ENCODE measurements around the gene CRAT. TPM values are rescaled to one million over a fixed set of nuclear protein-coding genes. Genes with fewer than 3 reads are reported as not detected.
"Not testable (repeated sequence)": the region's sequence is repeated elsewhere in the genome, so short reads cannot be mapped to it uniquely, and the experiment has no call there.

The CRAT gene
- total RNA-seq, 3 donors from 2014 or later: 3.4 to 5.2 (median 5.2) TPM

GRCh38 chr9:129130271-129130670 is 19.7 kb upstream of the CRAT start:
- not testable (repeated sequence) for H3K27me3 Mint-ChIP-seq (ENCODE audit: low read depth); H3K9me3 Mint-ChIP-seq; DNase-seq; H3K4me3 Mint-ChIP-seq; ATAC-seq; H3K4me1 Mint-ChIP-seq (ENCODE audit: low read depth)
- H3K36me3 Mint-ChIP-seq (ENCODE audit: insufficient read depth): peaks cover 23% of the 10 kb centered on the region

- Mint-ChIP-seq H3K36me3 (ENCODE audit: insufficient read depth) (peaks cover 24% of the 10 kb centered on the region), H3K27me3 (ENCODE audit: low read depth) (no peaks in the 10 kb centered on the region), H3K4me3 (no peak overlapping the region), H3K9me3 (no peaks in the 10 kb centered on the region), H3K4me1 (ENCODE audit: low read depth) (peaks cover 6% of the 10 kb centered on the region)
- ATAC-seq: no peak
- DNase-seq: no peak
These were observed 18.1 kb upstream of the CRAT start for GRCh38 chr9:129128689-129129088.

- no peak for ATAC-seq
- DNase-seq: no peak
- Mint-ChIP-seq H3K4me1 (ENCODE audit: low read depth) (peaks cover 5% of the 10 kb centered on the region), H3K27me3 (ENCODE audit: low read depth) (no peaks in the 10 kb centered on the region), H3K9me3 (no peaks in the 10 kb centered on the region), H3K36me3 (ENCODE audit: insufficient read depth) (peaks cover 25% of the 10 kb centered on the region), H3K4me3 (no peak overlapping the region)
These were observed 16.4 kb upstream of the CRAT start for GRCh38 chr9:129126749-129127618.

GRCh38 chr9:129125478-129125877 is 14.9 kb upstream of the CRAT start:
- H3K36me3 Mint-ChIP-seq (ENCODE audit: insufficient read depth): peaks cover 30% of the 10 kb centered on the region
- H3K4me1 Mint-ChIP-seq (ENCODE audit: low read depth): no peaks in the 10 kb centered on the region
- DNase-seq (no peak), ATAC-seq (no peak)
- no peaks in the 10 kb centered on the region for H3K27me3 Mint-ChIP-seq (ENCODE audit: low read depth)
- H3K4me3 Mint-ChIP-seq: no peak overlapping the region
- H3K9me3 Mint-ChIP-seq: no peaks in the 10 kb centered on the region

- peaks cover 31% of the 10 kb centered on the region for H3K36me3 Mint-ChIP-seq (ENCODE audit: insufficient read depth)
- H3K4me3 Mint-ChIP-seq: no peak overlapping the region
- no peaks in the 10 kb centered on the region for H3K4me1 Mint-ChIP-seq (ENCODE audit: low read depth)
- DNase-seq (no peak), ATAC-seq (no peak)
- H3K27me3 Mint-ChIP-seq (ENCODE audit: low read depth): no peaks in the 10 kb centered on the region
- H3K9me3 Mint-ChIP-seq: no peaks in the 10 kb centered on the region
These were observed 14.0 kb upstream of the CRAT start for GRCh38 chr9:129124506-129125069.

- not testable (repeated sequence) for H3K4me3 Mint-ChIP-seq; H3K27me3 Mint-ChIP-seq (ENCODE audit: low read depth); ATAC-seq; DNase-seq; H3K4me1 Mint-ChIP-seq (ENCODE audit: low read depth); H3K9me3 Mint-ChIP-seq
- H3K36me3 Mint-ChIP-seq (ENCODE audit: insufficient read depth): peaks cover 29% of the 10 kb centered on the region
These were observed 12.4 kb upstream of the CRAT start for GRCh38 chr9:129122976-129123375.

- Mint-ChIP-seq H3K4me3 (no peak overlapping the region), H3K9me3 (no peaks in the 10 kb centered on the region), H3K4me1 (ENCODE audit: low read depth) (no peaks in the 10 kb centered on the region), H3K27me3 (ENCODE audit: low read depth) (no peaks in the 10 kb centered on the region), H3K36me3 (ENCODE audit: insufficient read depth) (peaks cover 22% of the 10 kb centered on the region)
- no peak for DNase-seq
- ATAC-seq: no peak
These were observed 11.5 kb upstream of the CRAT start for GRCh38 chr9:129122133-129122532.

- Mint-ChIP-seq H3K4me3 (no peak overlapping the region), H3K4me1 (ENCODE audit: low read depth) (no peaks in the 10 kb centered on the region), H3K27me3 (ENCODE audit: low read depth) (no peaks in the 10 kb centered on the region), H3K36me3 (ENCODE audit: insufficient read depth) (peaks cover 22% of the 10 kb centered on the region), H3K9me3 (no peaks in the 10 kb centered on the region)
- no peak for ATAC-seq
- DNase-seq: no peak
These were observed 10.9 kb upstream of the CRAT start for GRCh38 chr9:129121483-129121882.

- H3K27me3 Mint-ChIP-seq (ENCODE audit: low read depth): no peaks in the 10 kb centered on the region
- DNase-seq (no peak), ATAC-seq (no peak)
- H3K9me3 Mint-ChIP-seq: no peaks in the 10 kb centered on the region
- no peak overlapping the region for H3K4me3 Mint-ChIP-seq
- peaks cover 17% of the 10 kb centered on the region for H3K36me3 Mint-ChIP-seq (ENCODE audit: insufficient read depth)
- H3K4me1 Mint-ChIP-seq (ENCODE audit: low read depth): peaks cover 11% of the 10 kb centered on the region
These were observed 8.2 kb upstream of the CRAT start for GRCh38 chr9:129118799-129119198.

GRCh38 chr9:129113645-129114304 is 3.2 kb upstream of the CRAT start:
- ATAC-seq (no peak), DNase-seq (no peak)
- no peak overlapping the region for H3K4me3 Mint-ChIP-seq
- H3K4me1 Mint-ChIP-seq (ENCODE audit: low read depth): peaks cover 27% of the 10 kb centered on the region
- H3K36me3 Mint-ChIP-seq (ENCODE audit: insufficient read depth): no peaks in the 10 kb centered on the region
- no peaks in the 10 kb centered on the region for H3K9me3 Mint-ChIP-seq
- no peaks in the 10 kb centered on the region for H3K27me3 Mint-ChIP-seq (ENCODE audit: low read depth)

GRCh38 chr9:129112526-129112925 is 1.9 kb upstream of the CRAT start:
- H3K4me3 Mint-ChIP-seq: peak overlapping the region; percentile 95
- not testable (repeated sequence) for ATAC-seq; H3K27me3 Mint-ChIP-seq (ENCODE audit: low read depth); H3K9me3 Mint-ChIP-seq; H3K36me3 Mint-ChIP-seq (ENCODE audit: insufficient read depth); DNase-seq
- H3K4me1 Mint-ChIP-seq (ENCODE audit: low read depth): peaks cover 27% of the 10 kb centered on the region

GRCh38 chr9:129111528-129112151 is 1.0 kb upstream of the CRAT start:
- Mint-ChIP-seq H3K4me1 (ENCODE audit: low read depth) (peaks cover 27% of the 10 kb centered on the region), H3K36me3 (ENCODE audit: insufficient read depth) (peaks cover 1% of the 10 kb centered on the region), H3K9me3 (no peaks in the 10 kb centered on the region), H3K4me3 (peak overlapping the region; percentile 95), H3K27me3 (ENCODE audit: low read depth) (no peaks in the 10 kb centered on the region)
- ATAC-seq (peak in 1 of 2 donors; percentile 4), DNase-seq (no peak)

GRCh38 chr9:129109952-129110739 is 447 bp downstream of the CRAT start:
- Mint-ChIP-seq H3K9me3 (no peaks in the 10 kb centered on the region), H3K4me1 (ENCODE audit: low read depth) (peaks cover 25% of the 10 kb centered on the region), H3K36me3 (ENCODE audit: insufficient read depth) (peaks cover 1% of the 10 kb centered on the region), H3K4me3 (peak overlapping the region; percentile 55), H3K27me3 (ENCODE audit: low read depth) (no peaks in the 10 kb centered on the region)
- DNase-seq (no peak), ATAC-seq (no peak)

- Mint-ChIP-seq H3K9me3 (no peaks in the 10 kb centered on the region), H3K4me1 (ENCODE audit: low read depth) (peaks cover 18% of the 10 kb centered on the region), H3K4me3 (peak overlapping the region; percentile 66), H3K36me3 (ENCODE audit: insufficient read depth) (peaks cover 1% of the 10 kb centered on the region), H3K27me3 (ENCODE audit: low read depth) (no peaks in the 10 kb centered on the region)
- no peak for ATAC-seq
- no peak for DNase-seq
These were observed 1.1 kb downstream of the CRAT start for GRCh38 chr9:129109537-129109903.
